Esophagus squamous epithelium (tissue), 5 donors: ENCODE measurements around the gene HYPK. TPM values are rescaled to one million over a fixed set of nuclear protein-coding genes. Genes with fewer than 3 reads are reported as not detected.

Source experiments
- DNase-seq: peaks from one replicate; lab custom pipeline; 2025; lab: John Stamatoyannopoulos, UW
- H3K27ac ChIP-seq, 4 donors: fragments of 200-600 bp; sonication (generic); one replicate each; pipeline ENCODE4 v1.5.1; 2016 to 2019; ENCODE audit warnings: mild to moderate bottlenecking in 1 of 4
- H3K27me3 ChIP-seq, 4 donors: fragments of 200-600 bp; sonication (generic); 1 replicate in 3 of 4; 2 replicates in 1 of 4; pipeline versions ENCODE4 v1.5.1 to v1.6.0; 2017 to 2021; ENCODE audit warnings: antibody characterized with exemption in 1 of 4
- H3K36me3 ChIP-seq, 3 donors: fragments of 200-600 bp; sonication (generic); one replicate each; pipeline ENCODE4 v1.5.1; 2016 to 2019
- H3K4me1 ChIP-seq, 3 donors: fragments of 200-600 bp; sonication (generic); one replicate each; pipeline ENCODE4 v1.5.1; 2017 to 2019
- H3K4me3 ChIP-seq, 4 donors: fragments of 200-600 bp; sonication (generic); 1 replicate in 3 of 4; 2 replicates in 1 of 4; pipeline ENCODE4 v1.5.1; 2016 to 2019; ENCODE audit warnings: mild to moderate bottlenecking in 2 of 4, moderate library complexity in 1 of 4
- H3K9me3 ChIP-seq, 3 donors: fragments of 200-600 bp; sonication (generic); one replicate each; pipeline ENCODE4 v1.5.1; 2016 to 2019
- CTCF ChIP-seq, 6 experiments: fragments of 450-650 bp in 4 of 6; fragments of 200-600 bp in 2 of 6; sonication (generic) in 2 of 6; IDR thresholded peaks; one replicate each; pipeline ENCODE4 v1.5.1; 2016 to 2019; ENCODE audit warnings: antibody characterized with exemption in 6 of 6, mild to moderate bottlenecking in 4 of 6, moderate library complexity in 4 of 6
- POLR2A ChIP-seq, 4 donors: fragments of 450-650 bp; IDR thresholded peaks; one replicate each; pipeline ENCODE4 v1.6.1; 2017; ENCODE audit warnings: antibody characterized with exemption in 4 of 4, mild to moderate bottlenecking in 4 of 4, moderate library complexity in 3 of 4
- WGBS, 2 donors: methylation state at CpG; one replicate each; pipeline ENCODE4 v1.1.5; 2018; 5-methylcytosine and 5-hydroxymethylcytosine counted together
- intact Hi-C: fragments of 100-400 bp; cut with DNase I; formaldehyde crosslinking; loops from one replicate; pipeline ENCODE4 v1.15.0; 2022
- total RNA-seq, 4 donors: library from RNA; depleted of rRNA; stranded (reverse); fragments of >200 nt; gene quantifications; one replicate each; pipeline ENCODE4 v1.1.0, GENCODE V29; 2016
- donor health status: DM: yes; HTN: yes; CAD: no.

HYPK gene
- total RNA-seq, 4 donors from 2014 or later, result 2.0 to 9.3 (median 5.8) TPM

- WGBS, 2 donors, result 16 to 32% methylated on average over 12 to 13 of the region's 35 CpGs
- intact Hi-C loops, result no loop called here
- H3K27me3 ChIP-seq, result no peaks in the 10 kb centered on the region
These were observed 24.2 kb upstream of the HYPK start for GRCh38 chr15:43776101-43776717.

GRCh38 chr15:43776718-43777266 is 23.6 kb upstream of the HYPK start, which contains the start of gene ELL3:
TSS of gene ELL3 (minus strand) at chr15:43776966. CDS start at chr15:43776901, 65 bp downstream.
- WGBS, 2 donors, result no CpG with 5 or more reads among the region's 41 CpGs
- no peaks in the 10 kb centered on the region for H3K27me3 ChIP-seq
- DNase-seq, result no peak
- no peaks in the 10 kb centered on the region for H3K9me3 ChIP-seq
- H3K4me3 ChIP-seq, result peak within 1 kb of the TSS; percentile 51 to 86 (median 72)
- peaks cover 12 to 37% (median 17%) of the 10 kb centered on the region in 3 donors for H3K4me1 ChIP-seq
- intact Hi-C loops, result no loop called here
- TF ChIP-seq CTCF (IDR thresholded peaks at IDR 0.05) (no peak), POLR2A (IDR thresholded peaks at IDR 0.05) (peak in 2 of 4 donors; percentile 51 to 81)
- peak within 1 kb of the TSS; percentile 92 to 98 (median 96) for H3K27ac ChIP-seq
- H3K36me3 ChIP-seq, result peaks cover 8 to 29% (median 10%) of the 10 kb centered on the region in 3 donors

More at GRCh38 chr15:43776101-43776717, 24.2 kb upstream of the HYPK start:
- H3K4me1 ChIP-seq, result peaks cover 12 to 42% (median 20%) of the 10 kb centered on the region in 3 donors
- no peaks in the 10 kb centered on the region for H3K9me3 ChIP-seq
- H3K27ac ChIP-seq, result peak overlapping the region; percentile 92 to 98 (median 96)
- H3K4me3 ChIP-seq, result peak overlapping the region; percentile 51 to 86 (median 72)
- peak; percentile 19 for DNase-seq
- no peak for TF ChIP-seq CTCF (IDR thresholded peaks at IDR 0.05)
- no peak for TF ChIP-seq POLR2A (IDR thresholded peaks at IDR 0.05)
- peaks cover 8 to 34% (median 10%) of the 10 kb centered on the region in 3 donors for H3K36me3 ChIP-seq

GRCh38 chr15:43777267-43777914 is 23.0 kb upstream of the HYPK start:
- intact Hi-C loops, result no loop called here
- Histone ChIP-seq H3K9me3 (no peaks in the 10 kb centered on the region), H3K4me1 (peaks cover 12 to 31% (median 13%) of the 10 kb centered on the region in 3 donors), H3K36me3 (peaks cover 8 to 23% (median 10%) of the 10 kb centered on the region in 3 donors), H3K27ac (peak overlapping the region; percentile 92 to 98 (median 96)), H3K27me3 (no peaks in the 10 kb centered on the region), H3K4me3 (peak overlapping the region; percentile 51 to 86 (median 72))
- 0 to 6% methylated on average over 8 to 21 of the region's 31 CpGs for WGBS, 2 donors
- TF ChIP-seq CTCF (IDR thresholded peaks at IDR 0.05) (peak; percentile 72 to 89 (median 82)), POLR2A (IDR thresholded peaks at IDR 0.05) (peak in 1 of 4 donors; percentile 32)
- no peak for DNase-seq

- peaks cover 12 to 30% (median 13%) of the 10 kb centered on the region in 3 donors for H3K4me1 ChIP-seq
- H3K27ac ChIP-seq, result no peak overlapping the region
- TF ChIP-seq POLR2A (IDR thresholded peaks at IDR 0.05), result no peak
- no peak for TF ChIP-seq CTCF (IDR thresholded peaks at IDR 0.05)
- no peak overlapping the region for H3K4me3 ChIP-seq
- no peak for DNase-seq
- H3K9me3 ChIP-seq, result no peaks in the 10 kb centered on the region
- intact Hi-C loops, result no loop called here
- H3K36me3 ChIP-seq, result peaks cover 0 to 6% (median 0%) of the 10 kb centered on the region in 3 donors
- no peaks in the 10 kb centered on the region for H3K27me3 ChIP-seq
- 74 to 80% methylated on average over 1 of the region's 1 CpG for WGBS, 2 donors
These were observed 21.4 kb upstream of the HYPK start for GRCh38 chr15:43779016-43779415.
